Amniotic stem cell (primary cell): ENCODE results near the gene ZNF532.

Experiments used
- DNase-seq: peaks from one replicate; lab custom pipeline; 2025; lab: John Stamatoyannopoulos, UW

ZNF532 gene

GRCh38 chr18:58970943-58971790 is 106.5 kb downstream of the ZNF532 start:
- no peak for DNase-seq

DNA sequence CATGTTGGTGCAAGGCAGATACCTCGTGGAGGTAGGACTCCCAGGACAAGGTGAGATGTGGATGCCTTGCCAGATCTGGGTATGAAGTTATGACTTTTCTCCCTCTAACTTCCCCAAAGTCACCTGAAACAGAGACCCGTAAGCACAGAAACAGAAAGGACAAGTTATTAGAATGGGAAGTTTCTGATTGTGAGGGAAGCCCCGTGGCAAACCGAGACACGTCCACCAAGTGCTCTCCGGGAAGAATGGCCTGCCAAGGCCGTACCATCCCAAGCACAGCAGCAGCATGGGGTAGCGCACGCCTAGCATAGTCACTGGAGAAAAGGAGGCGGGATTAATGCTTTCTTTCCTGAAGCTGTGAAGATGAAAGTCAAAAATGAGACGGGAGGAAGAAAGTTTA is 110.6 kb downstream of the ZNF532 start:
- no peak for DNase-seq

- no peak for DNase-seq
Observed at GRCh38 chr18:58975781-58976180, 111.1 kb downstream of the ZNF532 start.

DNA sequence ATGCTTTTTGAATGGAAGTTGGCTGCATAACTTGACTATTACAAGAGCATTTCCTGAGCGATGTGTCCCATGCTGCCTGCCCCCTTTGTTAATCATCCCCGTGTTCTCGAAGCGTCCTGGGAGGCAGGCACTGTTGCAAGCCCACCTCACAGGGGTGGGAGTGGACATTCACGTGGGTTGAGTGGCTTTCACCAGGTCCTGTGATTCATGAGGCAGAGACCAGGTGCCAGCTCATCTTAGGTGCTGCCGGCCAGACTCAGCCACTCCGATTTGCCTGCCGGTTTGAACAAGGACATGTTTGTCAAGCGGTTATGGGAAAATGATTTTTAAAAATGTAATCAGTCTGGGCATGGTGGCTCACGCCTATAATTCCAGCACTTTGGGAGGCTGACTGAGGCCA is 112.5 kb downstream of the ZNF532 start:
- no peak for DNase-seq

GRCh38 chr18:58977801-58978200 is 113.1 kb downstream of the ZNF532 start:
- no peak for DNase-seq

GRCh38 chr18:58978916-58979315 is 114.2 kb downstream of the ZNF532 start:
- DNase-seq, result no peak

GRCh38 chr18:58979615-58980014 is 114.9 kb downstream of the ZNF532 start:
- no peak for DNase-seq

DNA sequence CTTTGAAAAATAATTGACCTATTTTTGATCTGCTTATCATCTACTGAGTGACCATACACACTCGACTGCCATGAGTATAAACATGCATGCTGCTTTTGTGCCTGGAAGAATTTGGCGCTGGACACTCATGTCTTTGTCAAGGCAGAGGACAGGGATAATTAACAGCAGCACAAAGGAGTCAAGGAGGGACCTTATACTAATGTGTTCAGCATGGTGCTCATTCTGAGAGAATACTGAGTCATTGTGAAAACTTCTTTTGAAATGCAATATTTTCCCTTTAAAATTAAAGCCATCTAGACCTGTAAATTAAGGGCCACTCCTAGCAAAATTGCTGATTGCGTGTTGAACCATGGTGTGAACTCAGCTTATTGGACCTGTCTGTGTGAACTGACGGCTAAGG is 116.3 kb downstream of the ZNF532 start:
- no peak for DNase-seq

- DNase-seq, result no peak
Observed at GRCh38 chr18:58983260-58984155, 118.8 kb downstream of the ZNF532 start.

- no peak for DNase-seq
Observed at GRCh38 chr18:58988600-58988999, 123.9 kb downstream of the ZNF532 start.

GRCh38 chr18:58989184-58989759 is 124.6 kb downstream of the ZNF532 start:
- no peak for DNase-seq

DNA sequence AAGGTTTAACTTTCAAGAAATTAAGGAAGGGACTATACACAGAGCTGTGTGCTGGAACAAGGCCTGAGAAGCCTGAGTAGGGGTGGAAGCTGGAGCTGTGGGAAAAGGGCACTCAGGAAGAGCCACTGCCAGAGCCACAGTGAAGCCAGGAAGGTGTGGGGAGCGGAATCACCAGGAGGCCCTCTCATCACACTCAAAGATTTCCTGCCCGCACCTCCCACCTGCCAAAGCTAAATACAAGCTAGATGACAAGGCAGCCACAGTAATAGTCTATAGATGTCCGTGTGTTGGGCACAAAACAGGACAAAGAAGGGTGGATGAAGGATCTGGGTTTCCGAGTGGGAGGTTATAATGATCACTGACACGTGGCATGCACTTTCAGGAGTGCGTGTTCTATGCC is 126.0 kb downstream of the ZNF532 start:
- DNase-seq, result no peak

- DNase-seq, result no peak
Observed at GRCh38 chr18:58991167-58991798, 126.6 kb downstream of the ZNF532 start.

- DNase-seq, result no peak
Observed at GRCh38 chr18:58992301-58993231, 127.9 kb downstream of the ZNF532 start.

DNA sequence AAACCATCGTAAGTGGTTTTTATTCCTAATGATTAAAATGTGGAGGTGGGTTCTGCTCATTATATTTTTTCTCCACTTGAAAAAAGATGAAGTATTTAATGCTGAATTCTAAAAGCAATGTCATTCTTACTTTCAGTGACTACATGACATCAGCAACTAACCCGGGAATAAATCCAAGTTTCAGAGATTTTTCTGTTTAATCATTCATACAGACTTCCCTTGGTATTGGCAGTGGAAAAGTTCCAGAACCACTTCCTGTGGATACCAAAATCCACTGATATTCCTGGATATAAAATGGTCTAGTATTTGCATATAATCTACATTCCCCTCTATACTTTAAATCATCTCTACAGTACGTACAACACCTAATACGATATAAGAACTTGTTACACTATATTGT is 128.6 kb downstream of the ZNF532 start:
- DNase-seq, result peak; percentile 73

GRCh38 chr18:58995663-58996062 is 131.0 kb downstream of the ZNF532 start:
- DNase-seq, result no peak

GRCh38 chr18:58996131-58996641 is 131.5 kb downstream of the ZNF532 start:
- DNase-seq, result peak; percentile 53

GRCh38 chr18:58996696-58997095 is 132.0 kb downstream of the ZNF532 start:
- no peak for DNase-seq

DNA sequence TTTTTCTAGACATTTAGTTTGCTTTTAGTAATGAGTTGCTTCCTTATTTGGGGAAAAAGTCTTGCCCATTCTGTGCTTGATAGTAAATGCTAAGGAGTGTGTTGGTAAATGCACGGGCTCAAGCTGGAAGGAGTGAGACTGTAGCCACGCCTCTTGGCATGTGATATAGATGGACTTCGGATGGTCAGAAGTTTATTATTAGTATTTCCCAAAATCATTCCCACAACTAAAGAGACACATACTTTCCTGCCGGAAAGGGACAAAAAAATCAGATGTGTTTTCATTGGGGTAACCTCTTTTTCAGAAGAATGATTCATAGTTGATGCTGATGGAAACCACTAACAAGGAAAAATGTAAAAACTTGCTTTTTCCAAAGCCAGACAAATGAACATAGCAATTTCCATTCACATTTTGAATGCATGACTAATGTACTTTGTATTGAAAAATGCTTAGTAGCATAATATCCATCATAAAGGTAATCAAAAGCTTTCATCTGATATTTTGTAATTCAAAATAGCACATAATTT is 133.2 kb downstream of the ZNF532 start:
- peak; percentile 75 for DNase-seq

DNA sequence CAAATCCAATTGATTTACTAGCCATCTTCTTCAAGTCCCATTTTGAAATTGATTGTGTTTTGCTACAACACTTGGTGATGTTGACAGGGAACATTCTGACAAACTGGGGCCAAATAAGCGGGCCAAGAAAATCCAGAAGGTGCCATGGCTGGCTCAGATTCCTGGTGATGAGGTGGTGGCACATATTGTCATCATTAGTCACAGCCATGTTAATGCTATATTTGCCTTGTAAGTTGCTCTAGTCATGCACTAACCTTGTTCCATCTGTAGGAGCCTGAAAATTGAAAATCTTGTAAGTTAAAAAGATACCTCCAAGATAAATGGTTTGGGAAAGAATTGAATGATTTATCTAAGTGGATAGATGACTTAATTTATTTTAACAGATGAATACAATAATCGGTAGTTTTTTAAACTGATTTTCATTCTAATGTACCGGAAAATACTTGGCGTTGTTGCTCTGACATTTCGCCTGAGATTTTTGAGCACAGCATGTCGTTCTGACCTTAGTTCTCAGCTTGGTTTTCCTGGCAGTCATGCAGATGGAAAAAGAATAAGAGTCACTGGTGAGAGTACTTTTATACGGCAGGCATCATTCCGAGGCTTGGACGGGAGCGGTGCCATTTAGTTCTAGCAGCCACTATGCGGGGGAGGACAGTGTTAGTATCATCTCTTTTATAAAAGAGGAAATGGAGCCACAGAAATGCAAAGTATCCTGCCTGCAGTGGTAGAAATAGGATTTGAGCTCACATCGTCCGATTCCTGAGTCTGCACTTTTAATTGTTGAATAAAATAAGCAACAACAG is 133.9 kb downstream of the ZNF532 start:
- peak; percentile 34 for DNase-seq
